Suppressor macrophage treated with lipopolysaccharide for 4 hours (primary cell): Measurements from ENCODE around the gene RPL28.

Source experiments
- DNase-seq: peaks from one replicate; pipeline ENCODE4 v3.0.0-alpha.2; 2020

The RPL28 gene

DNA sequence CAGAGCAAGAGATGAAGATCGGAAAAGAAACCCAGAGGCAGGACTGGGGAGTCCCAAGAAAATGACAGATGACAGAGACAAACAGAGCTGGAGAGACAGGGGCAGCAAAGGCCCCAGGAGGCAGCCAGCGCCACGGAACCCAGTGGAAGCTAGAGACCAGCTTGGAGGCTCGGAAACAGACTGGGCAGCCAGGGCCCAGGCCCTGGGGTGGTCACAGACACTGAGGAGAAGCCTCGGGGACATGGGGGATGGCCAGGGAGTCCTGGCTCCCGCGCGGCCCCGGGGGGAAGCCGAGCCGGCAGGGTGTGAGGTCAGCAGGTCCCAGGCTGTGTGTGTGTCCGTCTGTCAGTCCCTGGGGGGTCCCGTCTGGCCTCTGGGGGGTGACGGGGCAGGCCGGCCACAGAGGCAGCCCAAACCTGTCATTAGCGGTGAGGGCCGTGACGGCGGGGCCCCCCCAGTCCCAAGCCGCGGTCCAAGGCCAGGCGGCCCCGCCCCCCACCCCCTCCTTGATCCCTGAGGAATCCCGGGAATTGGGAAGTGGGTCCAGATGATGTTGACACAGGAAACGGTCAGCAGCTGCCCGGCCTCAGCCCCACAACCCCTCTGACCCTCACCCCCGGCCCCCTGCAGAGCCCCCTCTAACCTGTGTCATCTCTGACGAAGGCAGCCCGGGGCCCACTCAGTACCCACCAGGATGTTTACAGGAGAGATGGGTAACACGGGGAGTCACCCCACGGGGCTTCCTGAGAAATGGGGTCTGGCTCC, 11.6 kb upstream of the RPL28 start:
- DNase-seq: no peak

DNA sequence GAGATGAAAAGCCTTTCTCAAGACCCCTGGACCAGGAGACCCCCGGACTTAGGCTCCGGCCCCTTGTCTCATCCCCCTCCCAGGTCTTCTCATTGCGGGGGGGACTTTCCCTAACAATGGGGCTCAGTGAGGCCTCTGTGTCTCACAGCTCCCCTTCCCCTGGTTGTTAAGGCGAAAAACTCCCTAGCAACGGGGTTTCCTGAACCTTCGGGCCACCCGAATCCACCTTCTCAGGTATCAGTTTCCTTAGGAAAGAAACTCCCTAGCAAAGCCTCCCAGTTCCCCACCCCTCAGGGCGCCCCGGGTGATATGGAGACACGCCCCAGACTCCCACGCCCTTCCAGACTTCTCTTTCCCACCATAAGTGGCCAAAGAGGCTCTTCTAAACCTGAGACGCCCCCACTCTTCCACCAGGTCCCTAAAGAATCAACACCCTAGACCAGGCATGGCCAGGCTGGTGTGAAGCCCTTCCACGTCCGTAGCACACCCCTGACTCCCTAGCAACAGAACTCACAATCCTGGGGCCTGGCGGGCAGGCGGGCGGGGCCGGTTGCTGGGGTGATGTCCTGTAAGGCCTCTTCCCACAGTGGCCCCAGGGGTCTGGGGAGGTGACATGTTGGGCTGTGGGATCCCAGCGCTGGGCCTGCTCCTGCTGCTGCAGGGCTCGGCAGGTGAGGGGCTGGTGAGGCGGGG, 9.3 kb upstream of the RPL28 start, which contains the start of gene TMEM190:
TMEM190 (plus strand) TSS at position 586 of the 693 bp plus-strand sequence; CDS start at position 614, 28 bp downstream.
- DNase-seq: no peak

- DNase-seq: no peak
Observed at GRCh38 chr19:55377356-55378131, 8.2 kb upstream of the RPL28 start.

DNA sequence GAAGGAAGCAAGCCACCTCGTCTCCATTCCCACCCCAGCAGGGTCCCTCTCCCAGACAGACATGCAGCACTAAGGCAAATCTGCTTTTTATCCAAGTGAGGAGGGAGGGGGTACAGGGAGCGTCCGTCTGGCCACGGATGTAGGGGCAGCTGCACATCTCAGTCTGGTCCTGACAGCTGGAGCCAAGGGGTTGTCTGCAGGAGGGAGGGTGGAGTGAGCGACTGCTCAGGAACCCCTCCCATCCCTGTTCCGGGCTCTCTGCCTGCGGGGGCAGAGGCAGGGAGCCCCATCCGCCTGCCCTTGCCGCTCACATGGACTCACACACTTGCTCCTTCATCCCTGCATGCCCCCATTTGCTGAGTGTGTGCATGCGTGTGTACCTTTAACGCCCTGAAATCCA, 6.6 kb upstream of the RPL28 start:
- no peak for DNase-seq

- DNase-seq: no peak
Observed at GRCh38 chr19:55382013-55382412, 3.7 kb upstream of the RPL28 start.

GRCh38 chr19:55382522-55383054, 3.1 kb upstream of the RPL28 start:
- DNase-seq: no peak

DNA sequence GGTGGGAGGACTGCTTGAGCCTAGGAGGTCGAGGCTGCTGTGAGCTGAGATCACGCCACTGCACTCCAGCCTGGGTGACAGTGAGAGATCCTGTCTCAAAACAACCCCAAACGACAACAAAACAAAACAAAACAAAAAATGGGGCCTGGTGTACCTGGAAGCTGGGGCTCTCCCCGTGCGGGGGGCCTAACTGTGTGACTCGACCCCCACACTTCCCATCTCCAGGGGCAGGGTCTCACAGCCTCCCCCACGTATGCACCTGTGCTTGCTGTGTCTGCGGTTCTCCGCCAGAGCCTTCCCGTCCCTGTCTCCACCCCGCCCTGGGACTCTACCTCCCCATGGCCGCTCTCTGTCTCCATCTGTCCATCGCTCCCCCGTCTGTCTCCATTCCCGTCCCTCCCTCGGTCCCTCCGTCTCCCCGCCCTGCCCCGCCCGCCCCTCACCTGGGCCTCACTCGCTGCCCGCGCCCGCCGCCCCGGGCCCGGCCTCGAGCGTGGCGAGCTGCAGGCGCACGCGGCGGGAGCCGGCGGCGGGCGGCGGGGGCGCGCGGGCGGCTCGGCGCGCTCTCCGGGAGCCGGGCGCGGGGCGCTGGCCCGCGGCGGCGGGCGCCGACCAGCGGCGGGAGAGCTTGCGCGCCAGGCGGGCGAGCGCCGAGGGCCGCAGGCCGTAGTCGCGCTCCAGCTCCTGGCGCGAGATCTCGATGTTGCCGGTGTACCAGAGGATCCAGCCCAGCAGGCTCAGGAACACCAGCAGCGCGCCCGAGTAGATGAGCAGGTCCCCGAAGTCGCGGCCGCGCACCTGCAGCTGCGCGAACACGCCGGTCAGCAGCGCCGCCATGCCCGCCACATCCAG, 2.2 kb upstream of the RPL28 start:
- peak; percentile 74 for DNase-seq

GRCh38 chr19:55384131-55384919, 1.4 kb upstream of the RPL28 start, which contains the start of gene TMEM238:
TMEM238 (minus strand) TSS chr19:55384292; CDS start chr19:55384259, 33 bp downstream.
- peak; percentile 36 for DNase-seq

DNA sequence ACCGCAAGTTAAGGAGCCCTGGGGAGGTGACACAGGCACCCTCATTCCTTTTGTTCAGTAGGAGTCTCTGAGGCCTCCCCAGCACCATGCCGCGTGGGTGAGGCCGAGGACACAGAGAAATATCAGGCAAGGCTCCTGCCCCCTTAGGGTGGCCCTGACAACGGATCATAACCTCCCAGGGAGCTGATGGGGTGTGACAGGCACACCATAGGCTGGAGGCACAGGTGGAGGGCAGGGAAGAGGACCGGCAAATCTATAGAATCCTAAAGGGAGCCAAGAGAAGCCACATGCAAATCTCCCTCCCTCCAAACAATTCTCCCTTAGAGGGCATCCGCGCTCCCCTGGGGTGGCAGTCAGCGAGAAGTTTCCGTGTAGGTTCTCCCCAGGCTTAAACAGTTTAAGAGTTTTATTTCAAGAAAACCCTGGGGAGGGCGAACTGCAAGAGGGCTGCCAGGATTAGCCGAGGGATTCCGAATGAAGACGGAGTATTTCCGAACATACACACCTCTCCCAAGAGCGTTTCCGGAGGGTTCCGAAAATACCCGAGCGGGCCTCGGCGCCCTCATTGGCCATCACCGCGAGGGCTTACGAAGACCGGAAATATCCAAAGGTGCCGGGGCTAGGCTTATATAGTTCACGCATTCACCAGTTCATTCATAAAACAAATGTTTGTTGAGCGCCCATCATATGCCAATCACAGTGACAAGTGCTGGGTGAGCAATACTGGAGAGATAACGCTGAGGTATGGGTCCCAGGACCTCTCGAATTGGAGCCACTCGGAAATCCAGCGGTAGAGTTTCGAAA, 610 bp upstream of the RPL28 start:
- DNase-seq: peak; percentile 97

DNA sequence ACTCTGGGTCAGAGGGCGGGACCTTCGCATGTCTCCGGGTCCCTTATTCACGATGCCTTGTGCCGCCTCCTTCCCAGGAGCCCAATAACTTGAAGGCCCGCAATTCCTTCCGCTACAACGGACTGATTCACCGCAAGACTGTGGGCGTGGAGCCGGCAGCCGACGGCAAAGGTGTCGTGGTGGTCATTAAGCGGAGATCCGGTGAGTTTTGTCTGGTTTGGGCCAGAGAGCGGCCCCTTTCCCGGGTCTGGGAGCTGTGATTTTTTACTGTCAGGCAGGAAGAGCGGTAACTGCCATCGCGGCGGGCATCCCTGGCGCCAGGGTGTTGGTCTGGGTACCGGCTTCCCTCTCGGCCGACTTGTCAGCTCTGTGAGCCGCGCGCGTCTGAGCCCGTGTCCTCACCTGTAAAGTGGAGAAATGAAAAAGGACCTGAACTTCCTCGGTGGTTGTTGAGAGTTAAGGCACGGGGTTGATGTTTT, 800 bp downstream of the RPL28 start:
- no peak for DNase-seq

DNA sequence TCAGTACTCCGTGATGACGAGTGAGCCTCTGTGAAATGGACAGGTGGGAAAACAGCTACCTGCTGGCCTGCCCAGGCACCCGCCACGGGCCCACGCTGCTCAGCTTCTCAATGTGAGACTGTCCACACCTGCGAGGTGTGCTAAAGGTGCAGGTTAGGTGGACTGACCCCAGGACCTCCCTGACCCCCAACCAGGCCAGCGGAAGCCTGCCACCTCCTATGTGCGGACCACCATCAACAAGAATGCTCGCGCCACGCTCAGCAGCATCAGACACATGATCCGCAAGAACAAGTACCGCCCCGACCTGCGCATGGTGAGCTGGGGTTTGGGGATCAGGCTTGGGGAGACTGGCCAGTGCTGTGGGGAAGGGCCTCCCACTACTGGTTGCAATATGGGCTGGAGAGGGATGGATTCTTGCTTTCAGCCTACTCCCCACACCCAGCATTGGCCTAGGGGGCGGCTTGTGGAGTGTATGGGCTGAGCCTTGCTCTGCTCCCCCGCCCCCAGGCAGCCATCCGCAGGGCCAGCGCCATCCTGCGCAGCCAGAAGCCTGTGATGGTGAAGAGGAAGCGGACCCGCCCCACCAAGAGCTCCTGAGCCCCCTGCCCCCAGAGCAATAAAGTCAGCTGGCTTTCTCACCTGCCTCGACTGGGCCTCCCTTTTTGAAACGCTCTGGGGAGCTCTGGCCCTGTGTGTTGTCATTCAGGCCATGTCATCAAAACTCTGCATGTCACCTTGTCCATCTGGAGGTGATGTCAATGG, 2.2 kb downstream of the RPL28 start:
- DNase-seq: no peak

DNA sequence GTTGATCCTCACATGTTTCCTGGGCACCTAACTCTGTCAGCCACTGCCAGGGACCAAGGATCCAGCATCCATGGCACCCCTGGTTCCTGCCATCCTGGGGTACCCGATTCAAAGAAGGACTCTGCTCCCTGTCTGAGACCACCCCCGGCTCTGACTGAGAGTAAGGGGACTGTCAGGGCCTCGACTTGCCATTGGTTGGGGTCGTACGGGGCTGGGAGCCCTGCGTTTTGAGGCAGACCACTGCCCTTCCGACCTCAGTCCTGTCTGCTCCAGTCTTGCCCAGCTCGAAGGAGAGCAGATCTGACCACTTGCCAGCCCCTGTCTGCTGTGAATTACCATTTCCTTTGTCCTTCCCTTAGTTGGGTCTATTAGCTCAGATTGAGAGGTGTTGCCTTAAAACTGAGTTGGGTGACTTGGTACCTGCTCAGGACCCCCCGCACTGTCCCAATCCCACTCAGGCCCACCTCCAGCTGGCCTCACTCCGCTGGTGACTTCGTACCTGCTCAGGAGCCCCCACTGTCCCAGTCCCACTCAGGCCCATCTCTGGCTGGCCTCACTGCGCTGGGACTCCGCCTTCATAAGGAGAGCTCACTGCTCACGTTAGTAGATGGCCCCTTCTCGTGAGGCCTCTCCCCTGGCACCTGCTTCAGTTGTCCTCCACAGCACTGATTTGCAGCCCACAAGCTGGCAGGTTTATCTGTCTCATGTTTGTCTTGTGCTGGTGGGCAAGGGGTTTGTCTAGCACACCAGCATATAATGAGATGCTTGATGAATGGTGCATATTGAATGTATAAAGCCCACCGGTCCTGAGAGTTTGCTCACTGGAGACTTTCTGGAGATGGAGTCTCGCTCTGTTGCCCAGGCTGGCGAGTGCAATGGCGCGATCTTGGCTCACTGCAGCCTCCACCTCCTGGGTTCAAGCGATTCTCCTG, 3.9 kb downstream of the RPL28 start:
- no peak for DNase-seq

- DNase-seq: no peak
Observed at GRCh38 chr19:55390461-55390880, 4.7 kb downstream of the RPL28 start.

- no peak for DNase-seq
Observed at GRCh38 chr19:55391191-55391670, 5.5 kb downstream of the RPL28 start.

- no peak for DNase-seq
Observed at GRCh38 chr19:55391702-55392615, 6.2 kb downstream of the RPL28 start.

GRCh38 chr19:55392820-55393761, 7.4 kb downstream of the RPL28 start:
- no peak for DNase-seq
